GM12878 (cell line): ENCODE results near the gene PRKAG2.

Experiments
- ELK1 ChIP-seq: IDR thresholded peaks from 2 replicates; pipeline ENCODE4 v1.6.1; 2012; ENCODE audit warnings: low read depth, low read length, improper control_type of control experiment
- EZH2 ChIP-seq: IDR thresholded peaks from 2 replicates; pipeline ENCODE4 v1.6.1; 2012; ENCODE audit warnings: low read depth, mild to moderate bottlenecking, control low read depth, inconsistent platforms, low read length, borderline replicate concordance; ENCODE audit not compliant: control insufficient read depth
- POLR2AphosphoS2 ChIP-seq: IDR thresholded peaks from 2 replicates; pipeline ENCODE4 v1.6.1; 2011; ENCODE audit warnings: low read depth, mild to moderate bottlenecking, low read length, improper control_type of control experiment, moderate library complexity
- POLR2AphosphoS5 ChIP-seq: IDR thresholded peaks from 2 replicates; pipeline ENCODE4 v1.6.1; 2011; ENCODE audit warnings: mild to moderate bottlenecking, low read length, inconsistent platforms
- TF ChIP-seq, protein P1 (sequence below): IDR thresholded peaks from 2 replicates; pipeline ENCODE4 v1.6.1; 2012; ENCODE audit warnings: mild to moderate bottlenecking, low read depth, low read length

DNA sequence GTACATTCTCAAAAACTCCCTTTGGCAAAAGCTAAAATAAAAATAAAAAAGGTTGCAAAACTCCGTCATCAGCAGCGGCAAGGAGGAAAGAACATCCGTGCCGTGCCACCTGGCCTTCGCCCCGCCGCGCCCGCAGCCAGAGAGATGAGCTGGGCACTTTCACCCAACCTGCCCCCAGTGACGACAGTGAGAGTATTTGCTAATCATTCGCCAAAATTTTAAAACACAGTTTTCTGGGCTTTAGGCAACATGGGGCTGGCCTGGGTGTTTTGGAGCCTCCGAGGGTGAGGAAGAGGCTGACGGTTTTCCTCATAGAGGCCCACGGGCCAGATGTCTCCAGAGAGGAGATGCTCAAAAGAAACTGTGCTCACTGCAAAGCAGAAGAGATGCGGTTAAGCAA, 128.2 kb downstream of the PRKAG2 start:
- TF ChIP-seq POLR2AphosphoS2 (no peak), ELK1 (no peak), EZH2 (no peak), POLR2AphosphoS5 (no peak)
- TF ChIP-seq, protein P1, sequence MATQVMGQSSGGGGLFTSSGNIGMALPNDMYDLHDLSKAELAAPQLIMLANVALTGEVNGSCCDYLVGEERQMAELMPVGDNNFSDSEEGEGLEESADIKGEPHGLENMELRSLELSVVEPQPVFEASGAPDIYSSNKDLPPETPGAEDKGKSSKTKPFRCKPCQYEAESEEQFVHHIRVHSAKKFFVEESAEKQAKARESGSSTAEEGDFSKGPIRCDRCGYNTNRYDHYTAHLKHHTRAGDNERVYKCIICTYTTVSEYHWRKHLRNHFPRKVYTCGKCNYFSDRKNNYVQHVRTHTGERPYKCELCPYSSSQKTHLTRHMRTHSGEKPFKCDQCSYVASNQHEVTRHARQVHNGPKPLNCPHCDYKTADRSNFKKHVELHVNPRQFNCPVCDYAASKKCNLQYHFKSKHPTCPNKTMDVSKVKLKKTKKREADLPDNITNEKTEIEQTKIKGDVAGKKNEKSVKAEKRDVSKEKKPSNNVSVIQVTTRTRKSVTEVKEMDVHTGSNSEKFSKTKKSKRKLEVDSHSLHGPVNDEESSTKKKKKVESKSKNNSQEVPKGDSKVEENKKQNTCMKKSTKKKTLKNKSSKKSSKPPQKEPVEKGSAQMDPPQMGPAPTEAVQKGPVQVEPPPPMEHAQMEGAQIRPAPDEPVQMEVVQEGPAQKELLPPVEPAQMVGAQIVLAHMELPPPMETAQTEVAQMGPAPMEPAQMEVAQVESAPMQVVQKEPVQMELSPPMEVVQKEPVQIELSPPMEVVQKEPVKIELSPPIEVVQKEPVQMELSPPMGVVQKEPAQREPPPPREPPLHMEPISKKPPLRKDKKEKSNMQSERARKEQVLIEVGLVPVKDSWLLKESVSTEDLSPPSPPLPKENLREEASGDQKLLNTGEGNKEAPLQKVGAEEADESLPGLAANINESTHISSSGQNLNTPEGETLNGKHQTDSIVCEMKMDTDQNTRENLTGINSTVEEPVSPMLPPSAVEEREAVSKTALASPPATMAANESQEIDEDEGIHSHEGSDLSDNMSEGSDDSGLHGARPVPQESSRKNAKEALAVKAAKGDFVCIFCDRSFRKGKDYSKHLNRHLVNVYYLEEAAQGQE: no peak
